ENCODE data around the gene CLEC4A.
"Not testable (repeated sequence)": the region's sequence is repeated elsewhere in the genome, so short reads cannot be mapped to it uniquely, and the experiment has no call there.

The CLEC4A gene

DNA sequence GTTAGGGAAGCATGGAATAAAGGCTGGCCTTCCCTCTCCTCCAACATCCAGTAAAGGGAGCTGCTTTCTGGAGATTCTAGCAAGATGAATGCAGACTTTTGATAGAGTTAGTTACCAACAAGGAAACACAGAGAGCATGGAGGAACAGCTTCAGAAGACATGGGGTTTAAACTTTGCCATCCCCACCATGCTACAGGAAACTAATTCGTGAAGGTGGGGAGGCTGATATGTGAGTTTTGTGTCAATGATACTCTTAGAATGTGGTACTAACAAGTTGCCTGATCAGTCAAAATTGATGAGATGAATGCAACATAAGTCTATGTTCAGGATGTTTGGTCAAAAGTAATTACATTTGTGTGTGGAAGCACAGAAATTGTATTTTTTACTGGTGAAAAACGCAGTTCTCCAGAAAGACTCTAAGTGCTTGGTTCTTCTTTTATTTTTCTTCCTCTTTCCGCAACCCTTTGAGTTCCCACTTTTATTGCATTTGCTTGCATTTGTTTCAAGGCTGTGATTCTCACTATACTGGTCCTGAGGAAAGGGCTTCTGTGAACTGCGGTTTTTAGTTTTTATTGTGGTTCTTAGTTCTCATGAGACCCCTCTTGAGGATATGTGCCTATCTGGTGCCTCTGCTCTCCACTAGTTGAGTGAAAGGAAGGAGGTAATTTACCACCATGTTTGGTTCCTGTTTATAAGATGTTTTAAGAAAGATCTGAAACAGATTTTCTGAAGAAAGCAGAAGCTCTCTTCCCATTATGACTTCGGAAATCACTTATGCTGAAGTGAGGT is at the start of gene CLEC4A:
Gene CLEC4A (plus strand): TSS at position 494 of the 789 bp plus-strand sequence. CDS start 262 bp downstream, at position 756.
- no peak for DNase-seq (ENCODE audit: low read depth, low spot score)

DNA sequence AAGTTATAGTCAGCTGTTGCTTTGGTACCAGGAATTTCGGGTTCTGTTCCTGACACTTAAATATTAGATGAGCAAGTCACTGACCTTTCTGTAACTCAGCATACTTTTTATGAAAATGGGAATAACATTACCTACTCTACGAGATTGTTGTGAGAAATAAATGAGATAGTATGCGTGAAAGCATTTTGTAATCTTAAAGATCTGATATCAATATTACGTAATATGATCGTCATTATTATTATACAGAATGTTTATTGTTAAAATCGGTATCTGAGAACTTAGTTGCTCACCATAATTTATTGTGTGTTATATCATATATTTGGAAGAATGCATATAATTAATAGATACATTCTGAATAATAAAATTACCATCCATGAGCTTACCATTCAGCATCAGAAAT is 47.5 kb upstream of the CLEC4A start:
- DNase-seq (ENCODE audit: low read depth, low spot score): no peak

DNA sequence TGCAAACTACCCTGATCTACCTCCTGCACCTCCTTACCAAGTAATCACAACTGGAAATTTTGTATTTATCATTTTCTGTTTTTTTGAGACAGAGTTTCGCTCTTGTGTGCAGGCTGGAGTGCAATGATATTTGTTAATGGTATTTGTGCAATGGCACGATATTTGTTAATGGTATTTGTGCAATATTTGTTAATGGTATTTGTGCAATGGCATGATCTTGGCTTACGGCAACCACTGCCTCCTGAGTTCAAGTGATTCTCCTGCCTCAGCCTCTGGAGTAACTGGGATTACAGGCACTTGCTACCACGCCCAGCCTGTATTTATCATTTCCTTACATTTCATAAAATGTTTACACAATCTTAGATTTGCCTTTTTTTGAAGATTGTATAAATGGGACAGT is 47.1 kb upstream of the CLEC4A start:
- DNase-seq (ENCODE audit: low read depth, low spot score): no peak

DNA sequence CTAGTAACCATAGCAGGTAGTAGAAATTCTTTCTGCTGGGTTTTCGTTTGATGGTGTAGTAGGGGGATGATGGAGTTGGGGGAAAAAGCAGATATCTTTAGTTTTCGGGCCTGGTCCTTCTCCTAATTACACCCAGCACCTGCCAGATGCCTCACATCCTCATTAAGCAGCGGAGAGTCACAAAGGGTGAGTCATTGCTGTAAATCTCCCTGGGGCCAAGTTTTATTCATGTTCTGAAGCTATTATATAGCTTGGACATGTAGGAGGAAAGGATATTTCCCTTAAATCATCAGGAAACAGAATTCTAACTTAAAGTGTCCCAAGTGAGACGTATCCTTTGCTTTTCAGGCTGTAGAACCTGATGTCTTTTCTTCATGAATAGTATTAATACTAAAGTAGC is 46.2 kb upstream of the CLEC4A start:
- DNase-seq (ENCODE audit: low read depth, low spot score): no peak

DNA sequence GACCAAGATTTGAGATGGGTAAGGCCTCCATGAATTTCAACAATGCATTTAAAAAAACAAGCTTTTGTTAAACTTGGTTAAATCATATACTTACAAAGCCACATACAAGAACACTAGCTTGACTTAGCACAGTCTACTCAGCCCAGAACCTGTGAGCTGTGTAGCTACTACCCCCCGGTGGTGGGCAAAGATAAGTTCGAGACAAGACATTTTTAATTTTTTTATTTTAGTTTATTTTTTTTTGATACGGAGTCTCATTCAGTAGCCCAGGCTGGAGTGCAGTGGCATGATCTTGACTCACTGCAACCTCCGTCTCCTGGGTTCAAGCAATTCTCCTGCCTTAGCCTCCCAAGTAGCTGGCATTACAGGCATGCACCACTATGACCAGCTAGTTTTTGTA is 45.0 kb upstream of the CLEC4A start:
- DNase-seq (ENCODE audit: low read depth, low spot score): peak; percentile 21

DNA sequence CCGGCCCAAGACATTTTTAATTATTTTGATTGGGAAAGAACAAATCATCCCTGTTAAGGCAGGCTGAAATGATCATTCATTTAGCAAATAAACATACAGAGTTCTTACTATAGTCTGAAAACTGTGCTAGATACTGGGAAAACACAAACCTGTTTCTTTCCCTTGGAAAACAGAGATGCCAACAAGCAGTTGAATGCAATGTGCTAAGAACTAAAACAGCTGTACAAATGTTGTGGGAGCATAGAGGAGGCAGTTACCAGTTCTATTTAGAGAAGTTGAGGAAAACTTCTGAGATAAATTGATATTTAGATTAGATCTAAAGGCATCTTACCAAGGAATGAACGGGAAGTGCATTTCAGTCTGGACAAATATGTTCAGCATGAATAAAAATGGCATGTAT is 44.5 kb upstream of the CLEC4A start:
- no peak for DNase-seq (ENCODE audit: low read depth, low spot score)

DNA sequence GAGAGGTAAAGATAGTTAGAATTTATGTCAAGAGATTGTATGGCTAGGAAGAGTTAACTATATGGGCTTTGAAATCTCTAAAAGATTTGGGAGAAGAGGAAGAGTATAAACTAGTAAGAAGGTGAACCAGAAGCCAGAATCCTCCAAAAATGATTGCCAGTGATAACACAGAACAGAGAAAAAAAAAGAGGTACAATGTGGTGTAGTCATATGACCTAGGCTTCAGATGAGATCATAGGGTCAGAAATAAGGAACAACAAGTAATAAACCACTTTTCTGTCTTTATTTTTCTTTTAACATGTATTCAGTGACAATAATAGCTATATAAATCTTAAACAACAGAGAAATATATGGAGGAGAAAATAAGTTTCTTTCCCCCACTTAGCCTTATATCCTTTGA is 43.3 kb upstream of the CLEC4A start:
- no peak for DNase-seq (ENCODE audit: low read depth, low spot score)

DNA sequence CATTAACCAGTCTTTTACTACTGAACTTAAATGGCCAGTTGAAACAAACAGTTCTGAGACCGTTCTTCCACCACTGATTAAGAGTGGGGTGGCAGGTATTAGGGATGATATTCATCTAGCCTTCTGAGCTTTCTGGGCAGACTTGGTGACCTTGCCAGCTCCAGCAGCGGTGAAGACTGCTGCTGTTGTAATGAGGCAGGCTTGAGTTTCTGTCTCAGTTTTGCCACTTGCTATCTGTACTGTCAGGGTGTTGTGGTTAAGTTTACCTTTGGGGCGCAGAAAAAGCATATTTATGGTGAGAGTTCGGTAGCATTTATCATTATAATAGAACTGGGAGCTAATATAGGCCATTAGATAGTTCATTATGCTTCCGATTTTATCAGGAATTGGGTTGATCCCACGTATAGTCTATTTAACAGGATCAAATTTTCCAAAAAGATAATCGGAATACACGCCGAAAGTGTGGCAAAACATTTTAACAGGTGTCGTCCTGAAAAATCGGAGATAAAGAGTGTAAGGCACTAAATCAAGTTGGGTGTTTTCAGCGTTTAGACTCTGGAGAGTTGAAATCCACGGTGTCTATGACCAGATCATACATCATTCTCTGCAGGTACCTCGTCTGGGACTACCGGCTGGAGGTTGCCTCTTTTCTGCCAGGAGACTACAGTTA is 42.0 kb upstream of the CLEC4A start:
- no peak for DNase-seq (ENCODE audit: low read depth, low spot score)

DNA sequence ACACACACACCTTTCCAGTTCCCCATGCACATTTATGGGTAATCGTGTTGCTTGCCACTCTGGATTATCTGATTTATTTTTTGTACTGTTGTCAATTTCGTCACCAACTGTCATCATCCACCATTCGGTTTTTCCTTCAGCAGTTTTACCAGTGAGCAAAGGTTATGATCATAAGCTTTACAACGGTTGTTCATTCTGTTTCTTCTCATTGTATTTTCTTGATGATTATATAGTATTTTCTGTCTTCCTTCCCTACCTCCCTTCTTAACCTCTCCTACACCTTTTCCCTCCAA is 40.7 kb upstream of the CLEC4A start:
- DNase-seq (ENCODE audit: low read depth, low spot score): no peak

DNA sequence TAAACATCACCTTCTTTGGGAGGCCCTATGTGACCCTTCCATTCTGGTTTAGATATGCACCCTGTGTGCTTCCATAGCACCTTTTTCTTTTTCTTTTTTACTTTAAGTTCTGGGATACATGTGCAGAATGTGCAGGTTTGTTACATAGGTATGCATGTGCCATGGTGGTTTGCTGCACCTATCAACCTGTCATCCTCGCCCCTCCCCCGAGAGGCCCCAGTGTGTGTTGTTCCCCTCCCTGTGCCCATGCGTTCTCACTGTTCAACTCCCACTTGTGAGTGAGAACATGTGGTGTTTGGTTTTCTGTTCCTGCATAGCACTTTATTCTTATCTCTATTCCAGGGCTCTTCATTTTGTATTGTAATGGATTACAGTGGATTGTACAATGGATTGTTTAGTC is 39.1 kb upstream of the CLEC4A start:
- DNase-seq (ENCODE audit: low read depth, low spot score): not testable (repeated sequence)

DNA sequence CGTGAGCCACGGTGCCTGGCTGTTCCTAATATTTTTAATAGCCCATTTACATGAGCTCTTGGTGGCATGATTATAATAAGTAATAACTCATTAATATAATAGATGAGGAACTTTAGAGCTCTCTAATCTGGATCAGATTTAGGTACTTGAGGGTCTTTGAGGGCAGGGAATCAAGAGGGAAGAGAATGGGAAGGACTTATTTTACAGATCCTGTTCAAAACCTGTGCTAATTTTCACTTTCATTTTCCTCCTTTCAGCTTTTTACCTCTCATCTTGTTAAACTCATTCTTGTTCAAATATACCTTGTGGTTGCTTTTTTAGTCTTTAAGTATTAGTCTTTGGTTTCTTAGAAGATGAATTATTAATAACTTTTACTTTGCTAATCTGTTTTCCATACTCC is 35.8 kb upstream of the CLEC4A start:
- DNase-seq (ENCODE audit: low read depth, low spot score): no peak

DNA sequence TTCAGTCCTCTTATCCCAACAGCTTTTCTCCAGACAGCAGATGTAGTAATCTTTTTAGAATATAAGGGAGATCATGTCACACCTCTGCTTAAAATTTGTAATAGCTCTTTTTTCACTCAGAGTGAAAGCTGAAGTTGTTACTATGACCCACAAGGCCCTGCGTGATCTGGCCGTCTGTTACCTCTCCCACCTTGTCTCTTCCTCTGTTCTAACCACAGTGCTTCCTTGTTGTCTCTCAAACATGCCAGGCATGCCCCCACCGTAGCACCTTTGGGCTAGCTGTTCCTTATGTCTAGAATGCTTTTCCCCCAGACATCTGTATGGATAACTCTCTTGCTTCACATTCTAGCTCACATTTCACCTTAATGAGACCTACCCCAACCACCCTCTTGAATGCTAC is 34.8 kb upstream of the CLEC4A start:
- DNase-seq (ENCODE audit: low read depth, low spot score): no peak

DNA sequence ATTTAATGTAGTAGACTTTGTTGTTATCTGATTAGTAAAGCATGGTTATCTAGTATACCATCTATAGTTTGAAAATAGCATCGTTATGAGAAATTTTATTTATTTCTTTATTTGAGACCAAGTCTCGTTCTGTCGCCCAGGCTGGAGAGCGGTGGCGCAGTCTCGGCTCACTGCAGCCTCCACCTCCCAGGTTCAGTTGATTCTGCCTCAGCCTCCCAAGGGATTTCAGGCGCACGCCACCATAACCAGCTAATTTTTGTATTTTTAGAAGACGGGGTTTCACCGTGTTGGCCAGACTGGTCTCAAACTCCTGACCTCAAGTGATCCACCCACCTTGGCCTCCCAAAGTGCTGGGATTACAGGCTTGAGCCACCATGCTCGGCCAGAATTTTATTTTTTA is 34.1 kb upstream of the CLEC4A start:
- not testable (repeated sequence) for DNase-seq (ENCODE audit: low read depth, low spot score)

DNA sequence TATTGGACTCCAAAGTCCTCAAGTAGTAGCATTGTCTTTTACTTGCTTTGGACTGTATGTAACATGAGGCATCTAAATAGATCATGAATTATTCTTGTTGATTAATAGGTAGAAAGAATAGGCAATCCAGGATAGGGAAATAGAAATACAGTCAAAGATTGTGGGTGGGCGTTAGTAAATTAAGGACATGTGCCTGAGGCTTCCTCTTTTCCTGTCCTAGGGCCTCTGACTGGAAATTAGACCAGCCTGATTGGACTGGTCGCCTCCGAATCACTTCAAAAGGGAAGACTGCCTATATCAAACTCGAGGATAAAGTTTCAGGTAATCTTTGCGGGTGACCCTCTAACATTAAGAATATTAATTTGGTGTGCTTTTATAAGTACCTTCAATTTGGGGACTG is 33.7 kb upstream of the CLEC4A start:
- no peak for DNase-seq (ENCODE audit: low read depth, low spot score)

DNA sequence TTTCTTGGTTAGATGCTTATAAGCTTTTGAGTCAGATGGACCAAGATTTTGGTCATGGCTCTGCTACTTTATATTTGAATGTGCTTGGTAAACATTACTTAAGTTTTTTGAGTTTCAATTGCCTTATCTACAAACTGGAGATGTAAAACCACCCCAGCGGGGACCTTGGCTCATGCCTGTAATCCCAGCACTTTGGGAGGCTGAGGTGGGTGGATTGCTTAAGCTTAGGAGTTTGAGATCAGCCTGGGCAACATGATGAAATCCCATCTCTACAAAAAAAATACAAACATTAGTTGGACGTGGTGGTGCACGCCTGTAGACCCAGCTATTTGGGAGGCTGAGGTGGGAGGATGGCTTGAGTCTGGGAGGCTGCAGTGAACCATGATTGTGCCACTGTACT is 30.1 kb upstream of the CLEC4A start:
- DNase-seq (ENCODE audit: low read depth, low spot score): no peak

DNA sequence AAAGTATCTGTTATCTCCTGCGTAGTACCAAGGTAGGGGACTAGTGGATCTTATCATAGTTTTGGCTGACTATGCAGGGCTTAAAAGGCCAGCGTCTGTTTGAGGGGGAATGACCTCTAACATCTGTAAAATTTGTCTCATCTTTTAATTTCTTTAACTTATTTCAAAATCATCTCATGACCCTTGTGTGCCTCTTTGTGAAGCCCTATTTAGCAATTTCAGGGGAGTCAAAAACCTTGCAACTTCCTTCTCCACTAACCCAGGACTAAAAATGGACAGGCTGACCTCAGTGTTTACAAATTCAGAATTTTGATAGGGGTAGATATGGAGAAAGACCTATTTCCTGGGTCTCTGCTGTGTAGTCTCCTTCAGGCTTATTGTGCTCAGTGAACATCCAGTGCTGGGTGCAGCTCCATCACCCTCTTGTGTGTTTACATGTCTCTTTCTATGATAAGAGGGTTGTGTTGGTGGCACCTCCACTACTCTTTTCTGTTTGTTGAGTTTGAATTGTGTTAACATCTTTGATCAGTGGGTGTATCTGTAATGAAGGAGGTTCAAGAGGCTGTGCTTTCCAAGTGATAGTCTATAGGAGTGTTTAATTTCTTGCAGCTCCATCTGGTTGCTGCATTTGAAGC is 27.0 kb upstream of the CLEC4A start:
- DNase-seq (ENCODE audit: low read depth, low spot score): no peak

DNA sequence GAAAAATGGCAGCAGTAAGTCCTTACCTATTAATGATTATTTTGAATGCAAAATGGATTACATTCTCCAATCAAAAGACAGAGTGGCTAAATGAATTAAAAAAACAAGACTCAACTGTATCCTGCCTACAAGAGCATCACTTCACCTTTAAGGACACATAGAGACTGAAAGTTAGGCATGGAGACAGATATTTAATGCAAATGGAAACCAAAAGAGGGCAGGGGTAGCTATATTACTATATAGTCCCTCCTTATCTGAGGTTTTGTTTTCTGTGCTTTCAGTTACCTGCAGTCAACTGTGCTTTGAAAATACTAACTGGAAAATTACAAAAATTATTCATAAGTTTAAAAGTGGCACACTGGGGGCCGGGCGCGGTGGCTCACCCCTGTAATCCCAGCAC is 24.2 kb upstream of the CLEC4A start:
- no peak for DNase-seq (ENCODE audit: low read depth, low spot score)

DNA sequence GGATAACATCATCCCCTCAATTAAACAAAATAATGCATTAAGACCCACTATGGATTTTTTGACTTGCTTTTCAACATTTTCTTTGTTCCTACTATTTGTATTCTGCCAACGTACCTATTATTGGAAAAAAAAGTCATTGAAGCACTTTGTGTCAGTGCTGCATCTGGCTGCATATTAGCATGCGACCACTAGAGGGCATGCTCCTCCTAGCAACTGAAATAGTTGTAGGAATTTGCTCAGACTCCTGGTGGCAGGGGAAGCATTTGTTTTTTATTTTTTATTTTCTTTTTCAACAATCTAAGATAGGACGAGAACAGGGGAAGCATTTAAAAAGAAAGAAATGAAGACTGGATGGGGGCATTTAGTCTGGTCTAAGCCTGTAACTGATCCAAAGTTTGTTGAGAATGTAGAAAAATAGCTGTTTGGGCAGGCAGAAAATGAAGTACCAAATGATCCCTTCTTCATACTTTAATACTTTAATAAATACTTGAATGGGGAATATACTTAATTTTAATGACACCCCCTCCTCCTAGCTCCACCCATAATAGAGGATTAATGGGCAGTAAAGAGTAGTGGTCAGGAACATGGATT is 14.5 kb upstream of the CLEC4A start:
- DNase-seq (ENCODE audit: low read depth, low spot score): peak; percentile 41

DNA sequence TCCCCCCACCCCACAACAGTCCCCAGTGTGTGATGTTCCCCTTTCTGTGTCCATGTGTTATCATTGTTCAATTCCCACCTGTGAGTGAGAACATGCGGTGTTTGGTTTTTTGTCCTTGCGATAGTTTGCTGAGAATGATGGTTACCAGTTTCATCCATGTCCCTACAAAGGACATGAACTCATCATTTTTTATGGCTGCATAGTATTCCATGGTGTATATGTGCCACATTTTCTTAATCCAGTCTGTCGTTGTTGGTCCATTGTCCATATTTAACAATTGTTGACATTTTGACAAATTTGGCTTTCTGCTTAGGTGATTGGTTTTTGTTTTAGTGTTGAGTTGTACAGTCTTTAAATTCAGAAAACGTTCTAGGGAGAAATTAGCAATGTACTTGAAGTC is 10.3 kb upstream of the CLEC4A start:
- DNase-seq (ENCODE audit: low read depth, low spot score): not testable (repeated sequence)

DNA sequence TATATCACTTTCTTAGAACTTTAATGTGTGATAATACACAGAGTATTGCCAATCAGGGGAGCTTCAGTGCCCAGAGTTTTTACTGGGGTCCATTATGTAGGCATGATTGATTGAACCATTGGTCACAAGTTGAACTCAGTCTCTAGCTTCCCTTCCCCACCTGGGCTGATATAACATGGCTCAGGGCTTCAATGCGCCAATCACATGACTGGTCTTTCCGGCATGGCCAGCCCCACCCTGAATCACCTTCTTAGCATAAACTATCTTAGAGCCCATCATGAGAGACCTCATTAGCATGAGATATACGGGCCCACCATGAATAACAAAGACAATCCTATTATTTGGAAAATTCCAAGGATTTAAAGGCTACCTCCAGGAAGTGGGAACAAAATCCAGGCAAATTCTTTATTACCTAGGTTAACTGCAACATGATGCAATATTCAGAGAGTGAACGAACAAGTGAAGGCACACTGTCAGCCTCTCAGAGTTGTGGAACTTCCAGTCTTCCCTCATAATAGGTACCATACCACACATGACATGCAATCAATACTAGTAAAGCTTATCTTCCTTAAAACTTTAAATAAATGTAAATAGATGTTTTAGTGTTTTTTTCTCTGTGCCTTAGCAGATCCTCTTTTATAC is 3.2 kb upstream of the CLEC4A start:
- no peak for DNase-seq (ENCODE audit: low read depth, low spot score)

DNA sequence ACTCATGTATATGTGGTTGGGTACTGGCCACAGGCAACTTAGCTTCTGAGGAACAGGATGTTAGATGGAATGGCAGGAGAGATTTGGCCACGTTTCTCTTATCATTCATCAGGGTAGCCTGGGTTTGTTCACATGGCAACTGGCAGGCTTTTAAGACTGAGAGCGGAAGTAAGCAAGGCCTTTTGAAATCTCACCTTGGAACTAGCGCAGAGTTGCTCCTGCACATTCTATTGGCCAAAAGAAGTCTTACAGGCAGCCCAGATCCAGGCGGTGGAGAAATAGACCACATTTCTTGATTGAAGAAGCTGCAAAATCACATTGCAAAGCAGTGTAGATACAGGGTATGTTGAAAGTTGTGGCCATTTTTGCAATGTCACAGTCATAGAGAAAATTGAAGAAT is 3.7 kb downstream of the CLEC4A start:
- DNase-seq (ENCODE audit: low read depth, low spot score): no peak

Data from activated naive CD8-positive, alpha-beta T cell treated with anti-CD3 and anti-CD28 coated beads, Interleukin-2, amount 50 U/mL, for 16 hours (primary cell).